ENCODE measurements around the gene MEX3C.

DNA sequence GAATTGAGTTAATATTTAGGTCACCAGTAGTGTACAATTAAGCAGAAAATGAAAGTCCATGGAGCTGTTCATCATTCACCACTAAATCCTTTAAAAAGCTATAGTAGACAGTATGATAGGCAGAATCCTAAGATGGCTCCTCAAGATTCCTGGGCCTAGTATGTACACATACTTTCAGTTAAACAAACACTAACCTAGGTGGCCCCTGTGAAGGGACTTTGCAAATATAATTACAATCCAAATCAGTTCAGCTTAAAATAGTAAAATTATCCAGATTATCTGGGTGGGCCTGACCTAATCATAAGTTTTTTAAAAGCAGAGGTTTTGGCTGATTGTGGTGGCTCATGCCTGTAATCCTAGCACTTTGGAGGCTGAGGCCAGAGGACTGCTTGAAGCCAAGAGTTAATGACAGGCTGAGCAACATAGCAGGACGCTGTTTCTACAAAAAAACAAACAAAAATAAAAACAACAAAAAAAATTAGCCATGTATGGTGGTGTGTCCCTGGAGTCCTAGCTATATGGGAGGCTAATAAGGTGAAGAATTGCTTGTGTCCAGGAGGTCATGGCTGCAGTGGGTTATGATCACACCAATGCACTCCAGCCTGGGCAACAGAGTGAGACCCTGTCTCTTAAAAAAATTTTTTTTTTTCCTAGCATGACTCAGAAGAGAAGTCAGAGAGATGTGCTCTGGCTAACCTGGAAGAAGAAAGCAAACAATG lies 13.9 kb downstream of the MEX3C start:
- TF ChIP-seq, protein P1, sequence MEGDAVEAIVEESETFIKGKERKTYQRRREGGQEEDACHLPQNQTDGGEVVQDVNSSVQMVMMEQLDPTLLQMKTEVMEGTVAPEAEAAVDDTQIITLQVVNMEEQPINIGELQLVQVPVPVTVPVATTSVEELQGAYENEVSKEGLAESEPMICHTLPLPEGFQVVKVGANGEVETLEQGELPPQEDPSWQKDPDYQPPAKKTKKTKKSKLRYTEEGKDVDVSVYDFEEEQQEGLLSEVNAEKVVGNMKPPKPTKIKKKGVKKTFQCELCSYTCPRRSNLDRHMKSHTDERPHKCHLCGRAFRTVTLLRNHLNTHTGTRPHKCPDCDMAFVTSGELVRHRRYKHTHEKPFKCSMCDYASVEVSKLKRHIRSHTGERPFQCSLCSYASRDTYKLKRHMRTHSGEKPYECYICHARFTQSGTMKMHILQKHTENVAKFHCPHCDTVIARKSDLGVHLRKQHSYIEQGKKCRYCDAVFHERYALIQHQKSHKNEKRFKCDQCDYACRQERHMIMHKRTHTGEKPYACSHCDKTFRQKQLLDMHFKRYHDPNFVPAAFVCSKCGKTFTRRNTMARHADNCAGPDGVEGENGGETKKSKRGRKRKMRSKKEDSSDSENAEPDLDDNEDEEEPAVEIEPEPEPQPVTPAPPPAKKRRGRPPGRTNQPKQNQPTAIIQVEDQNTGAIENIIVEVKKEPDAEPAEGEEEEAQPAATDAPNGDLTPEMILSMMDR (conservative IDR thresholded peaks at IDR 0.05; ENCODE audit: low read length): no peak
- no peak for TF ChIP-seq EZH2phosphoT487 (IDR thresholded peaks at IDR 0.05; ENCODE audit: borderline replicate concordance, low read depth, low read length)
